SK-N-SH treated with all-trans-retinoic acid at 6 μM for 48 hours (cell line): ENCODE measurements around the gene NDUFA8.
A peak's percentile ranks its signal among the peaks of the same experiment; 100 is the strongest.

Experiments
- ATAC-seq: fragments of 200-7000 bp; cut with Tn5 transposase; 3 replicates; pipeline ENCODE4 v1.9.1; 2020; ENCODE audit warnings: mild to moderate bottlenecking, moderate library complexity
- ARNTL ChIP-seq: fragments of 450-650 bp; formaldehyde crosslinking; IDR thresholded peaks from 2 replicates; pipeline ENCODE4 v1.5.0; 2020; ENCODE audit warnings: low read depth, mild to moderate bottlenecking, moderate library complexity, borderline replicate concordance
- CSDC2 ChIP-seq: fragments of 250-450 bp; sonication (Bioruptor Pico); IDR thresholded peaks from 2 replicates; pipeline ENCODE4 v1.5.0; 2020; ENCODE audit warnings: mild to moderate bottlenecking, moderate library complexity
- CSRNP3 ChIP-seq: fragments of 250-450 bp; sonication (Bioruptor Pico); IDR thresholded peaks from 2 replicates; pipeline ENCODE4 v1.5.1; 2021; ENCODE audit warnings: mild to moderate bottlenecking, moderate library complexity
- ESRRG ChIP-seq: fragments of 250-450 bp; sonication (Bioruptor Pico); IDR thresholded peaks from 2 replicates; pipeline ENCODE4 v1.6.1; 2021; ENCODE audit warnings: mild to moderate bottlenecking
- ISL1 ChIP-seq: fragments of 250-450 bp; sonication (Bioruptor Pico); IDR thresholded peaks from 2 replicates; pipeline ENCODE4 v2.1.2; 2022; ENCODE audit warnings: mild to moderate bottlenecking, moderate library complexity
- OSR1 ChIP-seq: fragments of 250-450 bp; sonication (Bioruptor Pico); IDR thresholded peaks from 2 replicates; pipeline ENCODE4 v1.8.0; 2022; ENCODE audit warnings: moderate library complexity, mild to moderate bottlenecking, inconsistent platforms
- PATZ1 ChIP-seq: fragments of 250-450 bp; sonication (Bioruptor Pico); IDR thresholded peaks from 2 replicates; pipeline ENCODE4 v1.8.0; 2020; ENCODE audit warnings: mild to moderate bottlenecking, moderate library complexity, borderline replicate concordance
- POU6F1 ChIP-seq: fragments of 250-450 bp; sonication (Bioruptor Pico); IDR thresholded peaks from 2 replicates; pipeline ENCODE4 v1.8.0; 2021; ENCODE audit warnings: low read depth, mild to moderate bottlenecking, moderate library complexity, borderline replicate concordance
- PPARA ChIP-seq: fragments of 250-450 bp; sonication (Bioruptor Pico); IDR thresholded peaks from 2 replicates; pipeline ENCODE4 v1.5.0; 2020; ENCODE audit warnings: mild to moderate bottlenecking, borderline replicate concordance
- RARB ChIP-seq: fragments of 250-450 bp; sonication (Bioruptor Pico); IDR thresholded peaks from 2 replicates; pipeline ENCODE4 v1.8.0; 2021; ENCODE audit warnings: mild to moderate bottlenecking, moderate library complexity
- TCF4 ChIP-seq: fragments of 250-450 bp; sonication (Bioruptor Pico); IDR thresholded peaks from 2 replicates; pipeline ENCODE4 v1.8.0; 2021; ENCODE audit warnings: mild to moderate bottlenecking, moderate library complexity, borderline replicate concordance
- TOX ChIP-seq: fragments of 250-450 bp; sonication (Bioruptor Pico); IDR thresholded peaks from 2 replicates; pipeline ENCODE4 v1.8.0; 2021; ENCODE audit warnings: mild to moderate bottlenecking, moderate library complexity, borderline replicate concordance
- ZC3H10 ChIP-seq: fragments of 250-450 bp; sonication (Bioruptor Pico); IDR thresholded peaks from 2 replicates; pipeline ENCODE4 v1.5.1; 2021; ENCODE audit warnings: mild to moderate bottlenecking, moderate library complexity
- ZFP3 ChIP-seq: fragments of 250-450 bp; sonication (Bioruptor Pico); IDR thresholded peaks from 2 replicates; pipeline ENCODE4 v1.5.0; 2020; ENCODE audit warnings: mild to moderate bottlenecking, moderate library complexity
- ZFP30 ChIP-seq: fragments of 450-650 bp; formaldehyde crosslinking; IDR thresholded peaks from 2 replicates; pipeline ENCODE4 v1.5.0; 2022; ENCODE audit warnings: mild to moderate bottlenecking, moderate library complexity
- ZNF565 ChIP-seq: fragments of 450-650 bp; formaldehyde crosslinking; conservative IDR thresholded peaks from 2 replicates; pipeline ENCODE4 v1.5.0; 2020; ENCODE audit warnings: low read depth, mild to moderate bottlenecking, moderate library complexity
- ZNF70 ChIP-seq: fragments of 450-650 bp; formaldehyde crosslinking; IDR thresholded peaks from 2 replicates; pipeline ENCODE4 v1.5.0; 2020; ENCODE audit warnings: mild to moderate bottlenecking, moderate library complexity
- ZNF8 ChIP-seq: fragments of 450-650 bp; formaldehyde crosslinking; IDR thresholded peaks from 2 replicates; pipeline ENCODE4 v1.5.0; 2020; ENCODE audit warnings: mild to moderate bottlenecking, moderate library complexity
- TF ChIP-seq, protein P1 (sequence below): fragments of 250-450 bp; sonication (Bioruptor Pico); IDR thresholded peaks from 2 replicates; pipeline ENCODE4 v1.5.0; 2020; ENCODE audit warnings: mild to moderate bottlenecking, moderate library complexity

Gene NDUFA8

DNA sequence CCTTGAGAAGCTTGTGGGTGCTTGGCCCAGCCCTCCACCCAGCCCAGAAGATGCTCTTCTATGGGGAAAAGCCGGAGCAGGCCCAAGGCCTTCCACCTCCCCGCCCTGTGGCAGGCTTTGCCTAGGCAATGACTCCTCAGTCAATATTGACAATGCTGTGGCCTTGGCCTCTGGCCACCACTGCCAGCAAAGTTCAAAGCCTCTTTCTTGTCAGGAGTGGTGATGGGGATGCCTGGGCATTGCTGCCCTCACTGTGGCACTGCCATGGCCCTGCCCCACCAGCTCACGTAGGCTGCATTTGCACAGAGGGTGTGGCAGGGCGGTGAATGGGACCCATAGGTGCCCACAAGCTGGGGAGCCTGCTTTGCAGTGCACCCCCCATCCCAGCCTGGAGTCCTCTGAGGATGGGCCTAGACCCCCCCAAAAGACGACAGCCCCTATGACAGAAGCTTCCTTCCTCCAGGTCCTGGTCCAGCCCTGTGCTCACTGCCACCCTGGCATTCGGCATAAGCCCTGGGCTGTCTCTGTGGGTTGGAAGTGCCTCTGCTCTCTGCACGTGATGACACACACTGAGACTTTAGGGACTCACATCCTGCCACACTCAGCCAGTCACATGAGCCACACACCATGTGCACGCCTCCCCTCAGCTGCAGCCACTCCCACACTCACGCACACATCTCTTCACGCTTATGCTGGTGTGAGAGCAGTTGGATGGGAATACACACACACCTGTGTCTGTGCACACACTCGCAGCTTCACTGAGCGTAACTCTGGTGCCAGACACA lies 31.2 kb upstream of the NDUFA8 start:
- TF ChIP-seq OSR1 = no peak
- TF ChIP-seq, protein P1, sequence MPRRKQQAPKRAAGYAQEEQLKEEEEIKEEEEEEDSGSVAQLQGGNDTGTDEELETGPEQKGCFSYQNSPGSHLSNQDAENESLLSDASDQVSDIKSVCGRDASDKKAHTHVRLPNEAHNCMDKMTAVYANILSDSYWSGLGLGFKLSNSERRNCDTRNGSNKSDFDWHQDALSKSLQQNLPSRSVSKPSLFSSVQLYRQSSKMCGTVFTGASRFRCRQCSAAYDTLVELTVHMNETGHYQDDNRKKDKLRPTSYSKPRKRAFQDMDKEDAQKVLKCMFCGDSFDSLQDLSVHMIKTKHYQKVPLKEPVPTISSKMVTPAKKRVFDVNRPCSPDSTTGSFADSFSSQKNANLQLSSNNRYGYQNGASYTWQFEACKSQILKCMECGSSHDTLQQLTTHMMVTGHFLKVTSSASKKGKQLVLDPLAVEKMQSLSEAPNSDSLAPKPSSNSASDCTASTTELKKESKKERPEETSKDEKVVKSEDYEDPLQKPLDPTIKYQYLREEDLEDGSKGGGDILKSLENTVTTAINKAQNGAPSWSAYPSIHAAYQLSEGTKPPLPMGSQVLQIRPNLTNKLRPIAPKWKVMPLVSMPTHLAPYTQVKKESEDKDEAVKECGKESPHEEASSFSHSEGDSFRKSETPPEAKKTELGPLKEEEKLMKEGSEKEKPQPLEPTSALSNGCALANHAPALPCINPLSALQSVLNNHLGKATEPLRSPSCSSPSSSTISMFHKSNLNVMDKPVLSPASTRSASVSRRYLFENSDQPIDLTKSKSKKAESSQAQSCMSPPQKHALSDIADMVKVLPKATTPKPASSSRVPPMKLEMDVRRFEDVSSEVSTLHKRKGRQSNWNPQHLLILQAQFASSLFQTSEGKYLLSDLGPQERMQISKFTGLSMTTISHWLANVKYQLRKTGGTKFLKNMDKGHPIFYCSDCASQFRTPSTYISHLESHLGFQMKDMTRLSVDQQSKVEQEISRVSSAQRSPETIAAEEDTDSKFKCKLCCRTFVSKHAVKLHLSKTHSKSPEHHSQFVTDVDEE = no peak
- ATAC-seq = no peak

DNA sequence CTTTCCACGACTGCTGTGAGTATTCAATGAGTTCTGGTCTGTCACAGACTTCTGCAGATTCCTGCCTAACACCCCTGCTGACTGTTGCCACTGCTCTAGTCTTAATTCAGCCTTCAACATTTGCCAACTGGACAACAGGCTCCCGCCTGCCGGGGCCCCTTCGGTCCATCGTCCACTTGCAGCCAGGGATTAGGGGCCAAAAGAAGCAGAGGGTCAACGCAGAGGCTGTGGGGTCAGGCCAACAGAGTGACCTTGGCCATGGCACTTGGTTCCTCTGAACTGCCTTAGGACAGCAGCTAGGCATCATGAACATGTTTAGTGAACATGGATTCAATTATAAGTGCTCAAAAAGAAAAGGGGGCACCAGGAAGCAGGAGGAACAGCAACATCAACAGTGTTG lies 28.8 kb upstream of the NDUFA8 start:
- ATAC-seq = no peak
- TF ChIP-seq ESRRG (CRISPR knock-in tag) (no peak), TOX (CRISPR knock-in tag) (no peak), POU6F1 (CRISPR knock-in tag) (no peak), ZFP30 (CRISPR knock-in tag) (no peak), ZNF70 (CRISPR knock-in tag) (no peak), PATZ1 (CRISPR knock-in tag) (no peak), ISL1 (CRISPR knock-in tag) (no peak), ZFP3 (no peak), ZNF565 (no peak)

DNA sequence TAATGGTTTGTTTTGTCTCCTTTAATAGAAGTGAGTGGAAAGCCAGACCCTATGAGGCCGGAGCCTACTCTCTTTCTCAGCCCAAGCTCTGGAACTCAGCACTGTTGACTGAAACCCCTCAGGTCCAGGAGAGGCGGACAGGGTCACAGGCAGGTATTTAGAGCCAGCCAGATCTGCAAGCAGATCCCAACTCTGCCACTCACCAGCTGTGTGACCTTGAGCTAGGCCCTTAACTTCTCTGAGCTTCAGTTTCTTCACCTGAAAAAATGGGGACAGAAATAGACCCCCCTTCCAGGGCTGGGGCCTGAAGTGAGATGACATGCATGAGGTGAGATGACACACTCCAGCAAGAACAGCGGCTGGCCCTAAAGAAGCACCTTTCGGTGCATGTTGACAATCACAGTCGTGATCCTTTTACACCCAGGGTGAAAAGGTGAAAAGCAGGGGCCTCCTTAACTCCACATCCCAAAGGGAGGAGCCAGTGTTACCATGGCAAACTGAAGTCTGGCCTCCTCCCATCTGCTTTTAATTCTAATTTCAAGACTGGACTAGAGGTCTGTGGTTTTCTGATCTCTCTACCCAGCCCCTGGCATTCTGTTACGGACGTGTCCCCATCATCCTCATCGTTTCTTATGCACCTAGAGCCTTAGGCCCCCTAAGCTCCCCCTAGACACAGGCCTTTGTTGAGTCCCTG lies 27.3 kb upstream of the NDUFA8 start:
- TF ChIP-seq TOX (CRISPR knock-in tag) = no peak
- no peak for TF ChIP-seq ZNF70 (CRISPR knock-in tag)
- no peak for TF ChIP-seq POU6F1 (CRISPR knock-in tag)
- TF ChIP-seq ZNF565 = no peak
- TF ChIP-seq, protein P1 = no peak
- TF ChIP-seq CSRNP3 (CRISPR knock-in tag) = no peak
- no peak for TF ChIP-seq ZFP3
- no peak for TF ChIP-seq ZNF8 (CRISPR knock-in tag)
- no peak for TF ChIP-seq ZC3H10 (CRISPR knock-in tag)
- TF ChIP-seq TCF4 (CRISPR knock-in tag) = no peak
- no peak for TF ChIP-seq RARB (CRISPR knock-in tag)
- no peak for TF ChIP-seq CSDC2 (CRISPR knock-in tag)
- no peak for TF ChIP-seq ARNTL
- TF ChIP-seq PPARA = no peak

More for the DNA sequence above, 27.3 kb upstream of the NDUFA8 start:
- peak; percentile 48; the same call in 2 of the 3 replicates for ATAC-seq
